Right lobe of liver (tissue), 4 donors: ENCODE measurements around the gene DUSP14.

ENCODE experiments used
- POLR2A ChIP-seq: fragments of 450-650 bp; IDR thresholded peaks from one replicate; pipeline ENCODE4 v1.6.1; 2017; ENCODE audit warnings: antibody characterized with exemption, mild to moderate bottlenecking
- TF ChIP-seq, protein P1 (sequence below), 4 donors: fragments of 200-600 bp in 3 of 4; fragments of 450-650 bp in 1 of 4; IDR thresholded peaks; one replicate each; pipeline versions ENCODE4 v1.5.1 to v1.8.0; 2016 to 2022; ENCODE audit warnings: antibody characterized with exemption in 4 of 4, mild to moderate bottlenecking in 2 of 4
- donor health status: DM: no; HTN: no; CAD: no.
- donor health status: DM: no; HTN: no; CAD: no.
- donor health status: DM: no; HTN: yes; CAD: no.

DNA sequence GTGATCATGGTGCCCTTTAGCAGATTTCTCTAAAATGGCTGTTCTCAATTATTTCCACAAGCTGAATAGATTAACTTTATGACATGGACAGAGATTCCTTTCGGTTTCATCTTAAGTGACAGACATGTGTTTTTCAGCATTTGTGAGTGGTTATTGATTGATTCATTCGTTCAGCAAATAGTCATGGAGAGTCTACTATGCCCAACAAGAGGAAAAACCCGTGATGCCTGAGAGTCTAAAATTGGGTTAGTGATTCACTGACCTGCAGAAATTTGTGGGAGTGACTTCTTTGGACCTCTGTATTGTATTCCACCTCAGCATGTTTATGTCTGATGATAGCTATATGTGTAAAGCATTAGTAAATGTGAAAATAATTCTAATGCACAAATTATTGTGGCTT, 28.0 kb upstream of the DUSP14 start:
- TF ChIP-seq, protein P1, sequence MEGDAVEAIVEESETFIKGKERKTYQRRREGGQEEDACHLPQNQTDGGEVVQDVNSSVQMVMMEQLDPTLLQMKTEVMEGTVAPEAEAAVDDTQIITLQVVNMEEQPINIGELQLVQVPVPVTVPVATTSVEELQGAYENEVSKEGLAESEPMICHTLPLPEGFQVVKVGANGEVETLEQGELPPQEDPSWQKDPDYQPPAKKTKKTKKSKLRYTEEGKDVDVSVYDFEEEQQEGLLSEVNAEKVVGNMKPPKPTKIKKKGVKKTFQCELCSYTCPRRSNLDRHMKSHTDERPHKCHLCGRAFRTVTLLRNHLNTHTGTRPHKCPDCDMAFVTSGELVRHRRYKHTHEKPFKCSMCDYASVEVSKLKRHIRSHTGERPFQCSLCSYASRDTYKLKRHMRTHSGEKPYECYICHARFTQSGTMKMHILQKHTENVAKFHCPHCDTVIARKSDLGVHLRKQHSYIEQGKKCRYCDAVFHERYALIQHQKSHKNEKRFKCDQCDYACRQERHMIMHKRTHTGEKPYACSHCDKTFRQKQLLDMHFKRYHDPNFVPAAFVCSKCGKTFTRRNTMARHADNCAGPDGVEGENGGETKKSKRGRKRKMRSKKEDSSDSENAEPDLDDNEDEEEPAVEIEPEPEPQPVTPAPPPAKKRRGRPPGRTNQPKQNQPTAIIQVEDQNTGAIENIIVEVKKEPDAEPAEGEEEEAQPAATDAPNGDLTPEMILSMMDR (IDR thresholded peaks at IDR 0.05): no peak
- TF ChIP-seq POLR2A: no peak
